Transverse colon (tissue), 4 donors: Measurements from ENCODE around the gene NYNRIN.
A peak's percentile ranks its signal among the peaks of the same experiment; 100 is the strongest.

Experiments
- CTCF ChIP-seq, 5 experiments: fragments of 200-600 bp in 3 of 5; fragments of 450-650 bp in 2 of 5; sonication (generic) in 3 of 5; IDR thresholded peaks; 1 replicate in 2 of 5; 2 replicates in 3 of 5; pipeline ENCODE4 v1.5.1; 2016 to 2017; ENCODE audit warnings: antibody characterized with exemption in 5 of 5, inconsistent platforms in 3 of 5, mild to moderate bottlenecking in 2 of 5, moderate library complexity in 1 of 5
- POLR2A ChIP-seq: fragments of 450-650 bp; IDR thresholded peaks from one replicate; pipeline ENCODE4 v1.6.1; 2016; ENCODE audit warnings: antibody characterized with exemption, mild to moderate bottlenecking, moderate library complexity
- POLR2AphosphoS5 ChIP-seq, 3 donors: sonication (generic); formaldehyde crosslinking; IDR thresholded peaks; one replicate each; pipeline ENCODE4 v1.6.1; 2016; ENCODE audit warnings: antibody characterized with exemption in 3 of 3

- TF ChIP-seq POLR2AphosphoS5 (IDR thresholded peaks at IDR 0.05) (peak in 2 of 3 donors; percentile 81 to 82), CTCF (IDR thresholded peaks at IDR 0.05) (no peak), POLR2A (no peak)
Observed at GRCh38 chr14:24366413-24366720, 32.4 kb upstream of the NYNRIN start.
